Endothelial cell of umbilical vein (primary cell): ENCODE measurements around the gene SPATA18. TPM values are rescaled to one million over a fixed set of nuclear protein-coding genes. Genes with fewer than 3 reads are reported as not detected.

Experiments used
- BruUV-seq: library from RNA; stranded (reverse); fragments of 400-500 nt; replicated peaks from 2 replicates; lab custom pipeline; 2021; lab: Mats Ljungman, UMichigan
- CTCF ChIA-PET: fragments of 300-600, 350-600 bp; sonication (Branson Sonifier 250); formaldehyde crosslinking; loops from one replicate; lab custom pipeline; 2021; ENCODE audit warnings: antibody characterized with exemption, inconsistent platforms; lab: Charles Lee
- POLR2A ChIA-PET: fragments of 300-600, 350-600 bp; sonication (Branson Sonifier 250); formaldehyde crosslinking; loops from one replicate; lab custom pipeline; 2021; ENCODE audit warnings: antibody characterized with exemption, inconsistent platforms; lab: Charles Lee
- DNase-seq: peaks from one replicate; pipeline ENCODE4 v3.0.0-alpha.2; 2011; ENCODE audit warnings: low read depth, low spot score
- FAIRE-seq: peaks from 2 replicates; lab custom pipeline; 2011; peaks lifted over from hg19 to GRCh38; lab: Jason Lieb, UNC
- H2AFZ ChIP-seq: 2 replicates; pipeline ENCODE4 v1.6.0; 2012; ENCODE audit warnings: low read depth, low read length, control low read depth, inconsistent platforms
- H3K27ac ChIP-seq: 2 replicates; pipeline ENCODE4 v1.5.1; 2011; ENCODE audit warnings: low read depth, mild to moderate bottlenecking, control low read depth, low read length, moderate library complexity; ENCODE audit not compliant: insufficient read depth
- H3K27me3 ChIP-seq, 2 experiments: 2 replicates each; pipeline versions ENCODE4 v1.6.0 to v1.6.1; 2011; ENCODE audit warnings: low read length in 2 of 2, mixed read lengths in 1 of 2; ENCODE audit not compliant: control insufficient read depth in 2 of 2, insufficient read depth in 2 of 2
- H3K36me3 ChIP-seq, 2 experiments: 2 replicates in 1 of 2; 3 replicates in 1 of 2; pipeline ENCODE4 v1.5.1; 2011; ENCODE audit warnings: low read length in 2 of 2, mild to moderate bottlenecking in 1 of 2, moderate library complexity in 1 of 2; ENCODE audit not compliant: control insufficient read depth in 2 of 2, insufficient read depth in 2 of 2; ENCODE audit errors: extremely low read depth in 1 of 2
- H3K4me1 ChIP-seq: 3 replicates; pipeline ENCODE4 v1.5.1; 2011; ENCODE audit warnings: mild to moderate bottlenecking, low read length; ENCODE audit not compliant: control insufficient read depth, insufficient read depth; ENCODE audit errors: extremely low read depth
- H3K4me2 ChIP-seq: 2 replicates; pipeline ENCODE4 v1.6.1; 2011; ENCODE audit warnings: low read length, control low read depth, mixed read lengths; ENCODE audit not compliant: insufficient read depth
- H3K4me3 ChIP-seq, 3 experiments: fragments of 200-600 bp in 1 of 3; sonication (generic), shearing (Covaris generic) in 1 of 3; replicated peaks in 1 of 3; 2 replicates each; pipeline ENCODE4 v1.5.1; 2011 to 2016; ENCODE audit warnings: control low read depth in 3 of 3, low read length in 3 of 3, mild to moderate bottlenecking in 2 of 3, inconsistent platforms in 1 of 3, low read depth in 1 of 3, moderate library complexity in 1 of 3; ENCODE audit not compliant: insufficient read depth in 1 of 3
- H3K79me2 ChIP-seq: 2 replicates; pipeline ENCODE4 v1.6.0; 2012; ENCODE audit warnings: low read length, inconsistent platforms; ENCODE audit not compliant: control insufficient read depth, insufficient read depth
- H3K9ac ChIP-seq: replicated peaks from 2 replicates; pipeline ENCODE3; 2011; ENCODE audit warnings: low read length, control low read depth; ENCODE audit not compliant: insufficient read depth; ENCODE audit errors: extremely low read depth
- H3K9me1 ChIP-seq: replicated peaks from 3 replicates; pipeline ENCODE4 v1.6.0; 2011; ENCODE audit warnings: mild to moderate bottlenecking, low read length; ENCODE audit not compliant: control insufficient read depth, insufficient read depth; ENCODE audit errors: extremely low read depth
- H3K9me3 ChIP-seq: replicated peaks from 2 replicates; pipeline ENCODE4 v1.5.1; 2012; ENCODE audit warnings: low read length, inconsistent platforms; ENCODE audit not compliant: control insufficient read depth, insufficient read depth
- H4K20me1 ChIP-seq: replicated peaks from 2 replicates; pipeline ENCODE3; 2011; ENCODE audit warnings: mild to moderate bottlenecking, low read length; ENCODE audit not compliant: control insufficient read depth, insufficient read depth; ENCODE audit errors: extremely low read depth
- FOS ChIP-seq: IDR thresholded peaks from 2 replicates; pipeline ENCODE4 v1.6.1; 2011; ENCODE audit warnings: mild to moderate bottlenecking, low read length, moderate library complexity, borderline replicate concordance; ENCODE audit not compliant: insufficient read depth
- GATA2 ChIP-seq: IDR thresholded peaks from 2 replicates; pipeline ENCODE4 v1.7.0; 2011; ENCODE audit warnings: low read depth, mild to moderate bottlenecking, moderate library complexity, mixed read lengths, low read length; ENCODE audit not compliant: insufficient read length, insufficient read depth
- JUN ChIP-seq: IDR thresholded peaks from 2 replicates; pipeline ENCODE4 v1.6.1; 2011; ENCODE audit warnings: borderline replicate concordance, low read depth; ENCODE audit not compliant: insufficient read length, insufficient read depth
- MYC ChIP-seq: IDR thresholded peaks from one replicate; pipeline ENCODE4 v1.6.1; 2011; ENCODE audit warnings: mild to moderate bottlenecking, low read depth, low read length
- POLR2A ChIP-seq: IDR thresholded peaks from 2 replicates; pipeline ENCODE4 v1.6.1; 2012; ENCODE audit warnings: low read depth, mild to moderate bottlenecking, control low read depth, low read length
- POLR2AphosphoS5 ChIP-seq: IDR thresholded peaks from 2 replicates; pipeline ENCODE4 v1.6.1; 2012; ENCODE audit warnings: low read depth, mild to moderate bottlenecking, control low read depth, low read length, moderate library complexity; ENCODE audit not compliant: insufficient read depth
- dilution Hi-C: fragments of 300-500 bp; cut with MboI; formaldehyde crosslinking; loops from one replicate; pipeline ENCODE4 v1.15.0; 2019; ENCODE audit warnings: low sequenced_read_pairs; ENCODE audit not compliant: extremely low pct_ligation_motif_present
- intact Hi-C: fragments of 100-400 bp; cut with micrococcal nuclease; formaldehyde crosslinking; loops from one replicate; pipeline ENCODE4 v1.10.0; 2022
- polyA plus RNA-seq, 4 experiments: library from polyadenylated mRNA; depleted of rRNA in 3 of 4; stranded (reverse) in 3 of 4; unstranded in 1 of 4; fragments of >200 nt; gene quantifications; 2 replicates each; pipeline versions ENCODE4 v1.2.1 to v1.2.3, GENCODE V29; 2011 to 2012; ENCODE audit warnings: missing spikeins in 1 of 4
- total RNA-seq: library from RNA; stranded (reverse); gene quantifications from 2 replicates; pipeline ENCODE4 v1.2.3, GENCODE V29; 2021
- TF ChIP-seq, protein P1 (sequence below), 2 donors: IDR thresholded peaks; 1 replicate in 1 of 2; 2 replicates in 1 of 2; pipeline ENCODE4 v1.5.1; 2011; ENCODE audit warnings: low read length in 2 of 2, mild to moderate bottlenecking in 2 of 2, moderate library complexity in 2 of 2, control low read depth in 1 of 2, inconsistent platforms in 1 of 2, low read depth in 1 of 2; ENCODE audit not compliant: insufficient read depth in 1 of 2; ENCODE audit errors: extremely low read depth in 1 of 2
- TF ChIP-seq, protein P2 (sequence below): IDR thresholded peaks from 2 replicates; pipeline ENCODE4 v1.6.1; 2011; ENCODE audit not compliant: insufficient read depth, insufficient read length

SPATA18 gene
- total and polyA plus RNA-seq, 2 donors (not counting 3 experiments of a cell fraction or from before 2014, with no cell fraction given): 2.7 to 4.6 TPM

- H3K4me3 ChIP-seq: no peak overlapping the region
- H2AFZ ChIP-seq: no peak overlapping the region
- H3K36me3 ChIP-seq: no peaks in the 10 kb centered on the region
- H3K9me1 ChIP-seq: no peaks in the 10 kb centered on the region
- no peaks in the 10 kb centered on the region for H3K27me3 ChIP-seq
- H3K9me3 ChIP-seq: no peaks in the 10 kb centered on the region
- POLR2A ChIA-PET: no interaction called here
- FAIRE-seq: no peak
- BruUV-seq: no TSS peak
- no peak overlapping the region for H3K4me2 ChIP-seq
- H3K27ac ChIP-seq: no peak overlapping the region
- DNase-seq: no peak
- CTCF ChIA-PET: no interaction called here
- TF ChIP-seq GATA2 (no peak), POLR2AphosphoS5 (no peak), JUN (no peak), POLR2A (no peak), MYC (no peak), FOS (no peak)
- TF ChIP-seq, protein P1, sequence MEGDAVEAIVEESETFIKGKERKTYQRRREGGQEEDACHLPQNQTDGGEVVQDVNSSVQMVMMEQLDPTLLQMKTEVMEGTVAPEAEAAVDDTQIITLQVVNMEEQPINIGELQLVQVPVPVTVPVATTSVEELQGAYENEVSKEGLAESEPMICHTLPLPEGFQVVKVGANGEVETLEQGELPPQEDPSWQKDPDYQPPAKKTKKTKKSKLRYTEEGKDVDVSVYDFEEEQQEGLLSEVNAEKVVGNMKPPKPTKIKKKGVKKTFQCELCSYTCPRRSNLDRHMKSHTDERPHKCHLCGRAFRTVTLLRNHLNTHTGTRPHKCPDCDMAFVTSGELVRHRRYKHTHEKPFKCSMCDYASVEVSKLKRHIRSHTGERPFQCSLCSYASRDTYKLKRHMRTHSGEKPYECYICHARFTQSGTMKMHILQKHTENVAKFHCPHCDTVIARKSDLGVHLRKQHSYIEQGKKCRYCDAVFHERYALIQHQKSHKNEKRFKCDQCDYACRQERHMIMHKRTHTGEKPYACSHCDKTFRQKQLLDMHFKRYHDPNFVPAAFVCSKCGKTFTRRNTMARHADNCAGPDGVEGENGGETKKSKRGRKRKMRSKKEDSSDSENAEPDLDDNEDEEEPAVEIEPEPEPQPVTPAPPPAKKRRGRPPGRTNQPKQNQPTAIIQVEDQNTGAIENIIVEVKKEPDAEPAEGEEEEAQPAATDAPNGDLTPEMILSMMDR (IDR thresholded peaks at IDR 0.05; ENCODE audit: extremely low read depth in 1 of 2, insufficient read depth in 1 of 2, low read depth in 1 of 2, low read length in 2 of 2): no peak
- TF ChIP-seq, protein P2, sequence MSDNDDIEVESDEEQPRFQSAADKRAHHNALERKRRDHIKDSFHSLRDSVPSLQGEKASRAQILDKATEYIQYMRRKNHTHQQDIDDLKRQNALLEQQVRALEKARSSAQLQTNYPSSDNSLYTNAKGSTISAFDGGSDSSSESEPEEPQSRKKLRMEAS: no peak
- peaks cover 1% of the 10 kb centered on the region for H3K4me1 ChIP-seq
- no peak overlapping the region for H3K9ac ChIP-seq
- intact Hi-C loops: no loop called here
- no peaks in the 10 kb centered on the region for H3K79me2 ChIP-seq
- dilution Hi-C loops: no loop called here
- no peaks in the 10 kb centered on the region for H4K20me1 ChIP-seq
Observed at GRCh38 chr4:52107336-52107735, 56.2 kb downstream of the SPATA18 start.
